Skin of body (tissue), 2 donors: ENCODE data around the gene ANKS6. TPM values are rescaled to one million over a fixed set of nuclear protein-coding genes. Genes with fewer than 3 reads are reported as not detected.

Experiments
- DNase-seq: peaks from one replicate; lab custom pipeline; 2025; lab: John Stamatoyannopoulos, UW
- total RNA-seq: library from RNA; depleted of rRNA; stranded (reverse); fragments of >200 nt; gene quantifications from one replicate; pipeline ENCODE4 v1.2.3, GENCODE V29; 2014

ANKS6 gene
- total RNA-seq, 1 donor from 2014 or later, result 5.6 TPM

- no peak for DNase-seq
Observed at GRCh38 chr9:98815391-98815951, 19.1 kb upstream of the ANKS6 start.

GRCh38 chr9:98811051-98811650 is 14.8 kb upstream of the ANKS6 start:
- no peak for DNase-seq

- DNase-seq, result no peak
Observed at GRCh38 chr9:98810102-98810842, 13.9 kb upstream of the ANKS6 start.

GRCh38 chr9:98809311-98810101 is 13.2 kb upstream of the ANKS6 start:
- no peak for DNase-seq

GRCh38 chr9:98808875-98809274 is 12.5 kb upstream of the ANKS6 start:
- no peak for DNase-seq

- DNase-seq, result no peak
Observed at GRCh38 chr9:98808411-98808815, 12.1 kb upstream of the ANKS6 start.

GRCh38 chr9:98807814-98808195 is 11.4 kb upstream of the ANKS6 start:
- DNase-seq, result no peak

GRCh38 chr9:98807070-98807813 is 10.9 kb upstream of the ANKS6 start, which contains the start of gene GALNT12:
Gene GALNT12, plus strand, starts transcription at chr9:98807670. Its CDS starts 29 bp downstream, at chr9:98807699.
- no peak for DNase-seq

GRCh38 chr9:98806394-98807035 is 10.2 kb upstream of the ANKS6 start:
- no peak for DNase-seq

- no peak for DNase-seq
Observed at GRCh38 chr9:98805506-98806272, 9.3 kb upstream of the ANKS6 start.

- DNase-seq, result peak; percentile 18
Observed at GRCh38 chr9:98804083-98804482, 7.7 kb upstream of the ANKS6 start.

GRCh38 chr9:98801969-98802371 is 5.6 kb upstream of the ANKS6 start:
- no peak for DNase-seq

GRCh38 chr9:98801561-98801960 is 5.2 kb upstream of the ANKS6 start:
- no peak for DNase-seq

GRCh38 chr9:98798254-98798653 is 1.9 kb upstream of the ANKS6 start:
- no peak for DNase-seq

GRCh38 chr9:98797491-98797890 is 1.1 kb upstream of the ANKS6 start:
- DNase-seq, result no peak

GRCh38 chr9:98795970-98796363 is 388 bp downstream of the ANKS6 start:
- no peak for DNase-seq

- DNase-seq, result no peak
Observed at GRCh38 chr9:98795295-98795955, 930 bp downstream of the ANKS6 start.

- no peak for DNase-seq
Observed at GRCh38 chr9:98794802-98795201, 1.6 kb downstream of the ANKS6 start.

GRCh38 chr9:98793031-98793430 is 3.3 kb downstream of the ANKS6 start:
- no peak for DNase-seq
